ENCODE data around the gene C11orf91.
"Not testable (repeated sequence)": the region's sequence is repeated elsewhere in the genome, so short reads cannot be mapped to it uniquely, and the experiment has no call there.

The C11orf91 gene

DNA sequence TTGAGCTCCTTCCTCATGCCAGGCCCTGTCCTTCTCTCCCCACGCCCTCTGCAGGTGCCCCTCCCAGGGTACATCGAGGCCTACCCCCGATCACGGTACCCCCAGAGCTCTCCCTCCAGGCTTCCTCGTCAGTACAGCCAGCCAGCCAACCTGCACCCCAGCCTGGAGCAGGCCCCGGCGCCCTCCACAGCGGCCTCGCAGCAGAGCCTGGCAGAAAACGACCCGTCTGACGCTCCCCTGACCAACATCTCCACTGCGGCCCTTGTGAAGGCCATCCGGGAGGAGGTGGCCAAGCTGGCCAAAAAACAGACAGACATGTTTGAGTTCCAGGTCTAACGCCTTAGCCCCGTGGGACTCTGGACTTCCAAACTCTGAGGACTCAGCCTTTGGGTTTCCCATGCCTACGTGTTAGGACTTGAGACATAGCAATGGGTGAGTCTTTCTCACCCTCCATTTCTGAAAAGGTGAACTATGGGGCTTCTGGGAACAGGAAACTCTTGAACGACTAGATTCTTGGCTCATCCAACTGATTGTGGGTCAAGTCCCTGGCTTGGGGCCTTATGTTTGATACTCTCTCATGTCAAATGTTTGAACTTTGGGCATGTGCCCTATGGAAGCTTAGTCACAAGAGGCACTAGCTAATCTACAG, 32.7 kb downstream of the C11orf91 start:
- no peak overlapping the region for H3K4me3 ChIP-seq (ENCODE audit: low read depth, low read length)
- TF ChIP-seq, protein P1, sequence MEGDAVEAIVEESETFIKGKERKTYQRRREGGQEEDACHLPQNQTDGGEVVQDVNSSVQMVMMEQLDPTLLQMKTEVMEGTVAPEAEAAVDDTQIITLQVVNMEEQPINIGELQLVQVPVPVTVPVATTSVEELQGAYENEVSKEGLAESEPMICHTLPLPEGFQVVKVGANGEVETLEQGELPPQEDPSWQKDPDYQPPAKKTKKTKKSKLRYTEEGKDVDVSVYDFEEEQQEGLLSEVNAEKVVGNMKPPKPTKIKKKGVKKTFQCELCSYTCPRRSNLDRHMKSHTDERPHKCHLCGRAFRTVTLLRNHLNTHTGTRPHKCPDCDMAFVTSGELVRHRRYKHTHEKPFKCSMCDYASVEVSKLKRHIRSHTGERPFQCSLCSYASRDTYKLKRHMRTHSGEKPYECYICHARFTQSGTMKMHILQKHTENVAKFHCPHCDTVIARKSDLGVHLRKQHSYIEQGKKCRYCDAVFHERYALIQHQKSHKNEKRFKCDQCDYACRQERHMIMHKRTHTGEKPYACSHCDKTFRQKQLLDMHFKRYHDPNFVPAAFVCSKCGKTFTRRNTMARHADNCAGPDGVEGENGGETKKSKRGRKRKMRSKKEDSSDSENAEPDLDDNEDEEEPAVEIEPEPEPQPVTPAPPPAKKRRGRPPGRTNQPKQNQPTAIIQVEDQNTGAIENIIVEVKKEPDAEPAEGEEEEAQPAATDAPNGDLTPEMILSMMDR (IDR thresholded peaks at IDR 0.05; ENCODE audit: low read depth, low read length, missing control alignments): no peak
- in situ Hi-C loops (cut with HindIII; ENCODE audit: low sequenced_read_pairs): no loop called here
- DNase-seq (ENCODE audit: low read depth): no peak

DNA sequence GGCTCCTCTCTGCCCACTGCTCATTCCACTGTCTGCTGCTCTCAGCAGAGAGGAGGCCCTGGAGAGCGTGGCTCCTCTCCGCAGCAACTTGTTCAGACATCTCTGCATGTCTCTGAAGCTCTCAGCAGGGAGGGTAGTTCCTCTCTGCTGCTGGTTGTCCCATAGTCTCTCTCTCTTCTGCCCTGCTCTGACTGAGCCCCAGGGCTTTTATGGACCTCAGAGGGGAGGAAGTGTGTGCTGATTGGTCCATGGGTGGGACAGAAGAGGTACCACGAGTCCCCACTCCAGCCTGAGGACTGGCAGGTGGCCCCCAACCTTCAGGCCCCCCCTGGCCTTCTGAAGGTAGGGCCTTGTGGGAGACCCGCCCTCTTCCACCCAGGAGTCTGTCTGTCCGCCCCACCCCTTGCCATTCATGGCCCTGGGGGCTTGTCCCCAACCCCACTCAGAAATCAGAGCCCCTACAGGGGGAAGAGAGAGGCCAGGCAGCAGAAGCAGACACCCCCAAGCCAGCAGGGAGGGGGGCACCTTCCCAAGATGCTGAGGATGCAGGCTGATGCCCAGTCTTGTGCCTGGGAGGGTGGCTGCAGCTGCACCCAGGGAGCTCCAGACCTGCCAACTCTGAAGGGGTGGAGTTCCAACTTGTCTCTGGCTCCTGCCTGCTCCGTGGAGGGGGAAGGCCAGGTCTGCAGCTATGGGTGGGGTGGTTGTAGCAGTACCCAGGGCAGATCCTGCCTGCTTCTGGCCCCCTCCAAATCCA, 35.1 kb downstream of the C11orf91 start:
- DNase-seq (ENCODE audit: low read depth): no peak
- TF ChIP-seq, protein P1 (IDR thresholded peaks at IDR 0.05; ENCODE audit: low read depth, low read length, missing control alignments): no peak
- no peak overlapping the region for H3K4me3 ChIP-seq (ENCODE audit: low read depth, low read length)
- in situ Hi-C loops (cut with HindIII; ENCODE audit: low sequenced_read_pairs): no loop called here

DNA sequence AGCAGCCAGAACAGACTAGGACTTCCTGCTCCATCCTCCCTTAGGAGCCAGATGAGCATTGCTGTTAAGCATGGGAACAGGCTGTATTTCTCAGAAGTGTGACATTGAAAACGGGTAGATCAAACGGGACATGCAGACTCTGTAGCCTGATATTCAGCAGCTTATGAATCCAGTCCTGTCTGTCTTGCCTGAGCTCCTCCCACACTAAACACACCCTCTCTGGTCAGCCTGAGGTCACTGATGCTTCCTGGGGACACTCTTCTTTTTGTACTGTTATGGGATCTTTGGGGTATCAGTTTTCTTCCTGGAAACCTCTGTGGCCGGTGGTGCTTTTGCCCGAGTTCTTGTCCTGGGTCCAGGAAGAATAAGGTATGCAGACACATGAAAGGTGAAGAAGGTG, 35.8 kb downstream of the C11orf91 start:
- no peak for DNase-seq (ENCODE audit: low read depth)
- in situ Hi-C loops (cut with HindIII; ENCODE audit: low sequenced_read_pairs): no loop called here
- H3K4me3 ChIP-seq (ENCODE audit: low read depth, low read length): no peak overlapping the region
- TF ChIP-seq, protein P1 (IDR thresholded peaks at IDR 0.05; ENCODE audit: low read depth, low read length, missing control alignments): no peak

DNA sequence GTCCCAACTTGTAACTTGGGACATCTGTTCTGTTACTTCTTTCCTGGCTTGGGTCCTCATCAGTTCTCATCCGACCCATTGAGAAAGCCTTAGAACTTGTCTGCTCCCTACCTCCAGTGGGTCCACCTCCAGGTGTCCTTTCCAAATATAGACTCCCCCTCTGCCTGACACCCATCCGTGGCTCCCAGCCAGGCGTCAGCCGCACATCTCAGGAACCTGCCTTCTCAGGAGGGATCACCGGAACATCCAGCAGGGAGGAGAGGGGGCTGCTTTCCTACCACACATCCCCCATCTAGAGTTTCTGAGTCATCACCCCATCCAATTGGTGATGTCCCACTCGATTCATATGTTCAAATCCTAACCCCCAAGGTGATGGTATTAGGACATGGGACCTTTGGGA, 36.5 kb downstream of the C11orf91 start:
- TF ChIP-seq, protein P1 (IDR thresholded peaks at IDR 0.05; ENCODE audit: low read depth, low read length, missing control alignments): no peak
- DNase-seq (ENCODE audit: low read depth): no peak
- in situ Hi-C loops (cut with HindIII; ENCODE audit: low sequenced_read_pairs): no loop called here
- H3K4me3 ChIP-seq (ENCODE audit: low read depth, low read length): no peak overlapping the region

DNA sequence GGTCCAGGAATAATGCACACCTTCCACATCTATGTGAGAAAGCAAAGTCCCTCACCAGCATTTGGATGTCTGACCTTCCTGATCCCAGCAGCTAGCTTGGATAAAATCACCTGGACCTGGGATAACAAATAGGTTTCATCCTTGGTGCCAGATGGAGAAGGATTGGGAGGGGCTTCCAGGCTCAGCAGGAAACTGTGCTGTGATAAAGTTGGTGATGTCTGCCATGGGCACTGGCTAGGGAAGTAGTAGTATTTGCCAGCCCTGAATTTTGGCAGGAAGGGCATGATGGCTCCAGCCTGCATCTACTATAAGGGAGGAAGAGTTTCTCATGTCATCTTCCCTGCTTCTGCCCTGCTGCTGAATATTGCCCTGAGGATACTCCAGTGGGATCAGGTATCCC, 37.5 kb downstream of the C11orf91 start:
- in situ Hi-C loops (cut with HindIII; ENCODE audit: low sequenced_read_pairs): no loop called here
- TF ChIP-seq, protein P1 (IDR thresholded peaks at IDR 0.05; ENCODE audit: low read depth, low read length, missing control alignments): no peak
- no peak for DNase-seq (ENCODE audit: low read depth)
- no peak overlapping the region for H3K4me3 ChIP-seq (ENCODE audit: low read depth, low read length)

DNA sequence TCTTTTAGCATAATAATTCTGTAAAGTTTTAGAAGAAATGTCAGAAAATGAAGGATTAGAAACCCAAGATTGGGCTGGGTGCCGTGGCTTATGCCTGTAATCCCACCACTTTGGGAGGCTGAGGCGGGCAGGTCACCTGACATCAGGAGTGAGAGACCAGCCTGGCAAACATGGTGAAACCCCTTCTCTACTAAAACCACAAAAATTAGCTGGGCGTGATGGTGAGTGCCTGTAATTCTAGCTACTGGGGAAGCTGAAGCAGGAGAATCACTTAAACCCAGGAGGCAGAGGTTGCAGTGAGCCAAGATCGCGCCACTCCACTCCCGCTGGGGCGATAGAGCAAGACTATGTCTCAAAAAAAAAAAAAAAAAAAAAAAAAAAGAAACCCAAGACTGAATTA, 39.1 kb downstream of the C11orf91 start:
- DNase-seq (ENCODE audit: low read depth); H3K4me3 ChIP-seq (ENCODE audit: low read depth, low read length); in situ Hi-C loops (cut with HindIII; ENCODE audit: low sequenced_read_pairs): not testable (repeated sequence)

DNA sequence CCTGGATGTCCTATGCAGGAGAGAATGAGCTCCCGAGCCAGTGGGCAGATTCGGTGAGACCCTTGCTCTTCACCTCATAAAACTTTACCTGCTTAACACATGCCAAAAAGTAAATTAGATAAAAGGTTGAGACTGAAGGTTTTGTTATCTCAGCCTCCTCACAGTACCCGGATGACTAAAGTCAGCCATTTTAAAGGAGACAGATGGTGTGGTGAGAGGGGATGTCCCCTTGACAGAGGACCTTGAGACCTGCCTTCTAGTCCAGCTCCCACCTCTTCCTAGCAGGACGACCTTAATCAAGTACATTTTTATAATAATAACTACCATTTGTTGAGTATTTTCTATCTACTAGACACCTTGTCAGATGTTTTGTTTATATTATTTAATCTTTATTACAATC, 39.7 kb downstream of the C11orf91 start:
- in situ Hi-C loops (cut with HindIII; ENCODE audit: low sequenced_read_pairs): no loop called here
- no peak for DNase-seq (ENCODE audit: low read depth)
- TF ChIP-seq, protein P1 (IDR thresholded peaks at IDR 0.05; ENCODE audit: low read depth, low read length, missing control alignments): no peak
- H3K4me3 ChIP-seq (ENCODE audit: low read depth, low read length): no peak overlapping the region
